Ovary (tissue), 3 donors: Measurements from ENCODE around the gene ZNF106.

Experiments
- CTCF ChIP-seq, 3 donors: fragments of 450-650 bp in 2 of 3; fragments of 200-600 bp in 1 of 3; IDR thresholded peaks; one replicate each; pipeline versions ENCODE4 v1.5.1 to v1.8.0; 2016 to 2022; ENCODE audit warnings: antibody characterized with exemption in 3 of 3, mild to moderate bottlenecking in 1 of 3
- POLR2A ChIP-seq: fragments of 450-650 bp; IDR thresholded peaks from one replicate; pipeline ENCODE4 v1.6.1; 2017; ENCODE audit warnings: antibody characterized with exemption, mild to moderate bottlenecking, moderate library complexity
- donor health status: DM: no; HTN: no; CAD: no.

GRCh38 chr15:42385980-42386700 lies 104.8 kb downstream of the ZNF106 start:
- TF ChIP-seq POLR2A, result no peak
- TF ChIP-seq CTCF (IDR thresholded peaks at IDR 0.05), result no peak
